GM18909 (cell line): ENCODE data around the gene TMEM184C.

Experiments used
- ATAC-seq: cut with Tn5 transposase; IDR thresholded peaks from one replicate; pipeline ENCODE4 v1.9.1; 2021; ENCODE audit warnings: mild to moderate bottlenecking; ENCODE audit not compliant: unreplicated experiment, poor library complexity

TMEM184C gene

DNA sequence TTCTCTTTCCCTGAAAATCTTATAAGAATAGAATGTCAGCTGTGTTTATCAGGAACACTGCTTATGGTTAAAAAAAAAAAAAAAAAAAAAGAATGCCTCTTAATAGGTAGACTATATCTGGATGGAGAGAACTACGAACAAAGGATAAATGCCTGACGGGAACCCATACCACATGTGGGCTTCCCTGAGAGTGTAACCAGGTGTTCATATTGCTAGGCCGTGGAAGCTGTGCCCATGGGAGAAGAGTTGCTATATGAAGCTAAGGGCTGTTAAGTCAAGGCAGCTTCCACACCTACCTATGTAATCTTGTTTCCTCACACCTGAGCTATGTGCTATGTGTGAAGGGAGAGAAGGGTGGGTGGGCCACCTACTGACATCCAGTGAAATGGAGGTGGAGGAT, 27.3 kb downstream of the TMEM184C start:
- no peak for ATAC-seq

DNA sequence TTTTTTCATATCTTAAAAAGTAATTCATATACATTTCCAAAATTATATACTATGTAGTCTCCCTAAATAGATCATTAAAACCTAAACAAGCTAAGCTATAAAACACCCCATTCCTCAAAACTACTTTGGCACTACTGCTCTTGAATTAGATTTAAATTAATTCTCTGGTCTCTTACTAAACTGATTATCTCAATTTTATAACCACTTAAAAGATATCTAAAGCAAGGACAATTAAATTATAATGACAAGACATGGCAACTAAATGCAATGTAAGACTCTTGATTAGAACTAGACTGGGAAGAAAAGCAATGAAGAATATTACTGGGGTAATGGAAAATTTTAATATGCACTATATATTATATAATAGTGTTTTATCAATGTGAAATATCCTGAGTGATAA, 27.9 kb downstream of the TMEM184C start:
- ATAC-seq: no peak

DNA sequence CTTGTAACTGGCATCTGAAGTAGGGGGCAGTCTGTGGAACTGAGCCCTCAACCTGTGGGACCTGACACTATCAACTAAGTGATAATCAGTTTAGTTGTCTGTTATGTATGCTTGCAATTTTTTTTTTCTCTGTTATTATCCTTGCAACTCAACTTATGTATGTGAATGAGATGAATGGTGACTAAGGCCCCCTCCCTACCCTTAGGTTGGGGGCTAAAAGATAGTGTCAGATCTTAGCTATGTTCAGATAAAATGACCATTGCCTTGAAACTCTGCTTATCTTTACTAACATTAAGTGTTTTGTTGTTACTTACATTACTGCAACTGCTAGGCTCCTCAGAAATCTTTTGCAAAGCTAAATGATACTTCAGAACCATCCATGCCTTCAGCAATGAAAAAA, 31.5 kb downstream of the TMEM184C start:
- no peak for ATAC-seq

DNA sequence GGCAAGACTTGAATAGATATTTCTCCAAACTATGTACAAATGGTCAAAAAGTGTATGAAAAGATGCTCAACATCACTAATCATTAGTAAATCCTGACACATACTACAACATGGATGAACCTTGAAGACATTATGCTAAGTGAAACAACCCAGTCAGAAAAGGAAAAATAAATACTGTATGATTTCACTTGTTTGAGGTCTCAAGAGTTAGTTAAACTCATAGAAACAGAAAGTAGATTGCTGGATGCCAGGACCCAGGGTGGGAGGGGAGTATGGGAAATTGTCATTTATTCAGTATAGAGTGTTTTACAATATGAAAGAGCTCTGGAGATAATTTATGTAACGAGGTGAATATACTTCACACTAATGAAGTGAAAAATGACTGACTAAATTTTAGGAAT, 34.4 kb downstream of the TMEM184C start:
- no peak for ATAC-seq

DNA sequence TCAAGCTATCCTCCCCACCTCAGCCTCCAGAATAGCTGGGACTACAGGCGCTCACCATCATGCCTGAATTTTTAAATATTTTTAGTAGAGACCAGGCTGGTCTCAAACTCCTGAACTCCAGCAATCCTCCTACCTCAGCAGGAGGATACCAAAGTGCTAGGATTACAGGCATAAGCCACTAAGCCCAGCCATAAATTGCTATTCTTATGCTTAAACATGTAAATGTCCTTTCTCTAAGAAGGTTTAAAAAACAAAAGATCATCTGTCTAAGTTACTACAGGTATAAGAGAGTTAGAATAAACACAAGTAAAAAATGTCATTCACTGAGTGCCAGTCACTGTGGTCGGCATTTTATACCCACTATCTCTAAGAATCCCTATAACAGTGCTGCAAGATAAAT, 38.4 kb downstream of the TMEM184C start:
- no peak for ATAC-seq

DNA sequence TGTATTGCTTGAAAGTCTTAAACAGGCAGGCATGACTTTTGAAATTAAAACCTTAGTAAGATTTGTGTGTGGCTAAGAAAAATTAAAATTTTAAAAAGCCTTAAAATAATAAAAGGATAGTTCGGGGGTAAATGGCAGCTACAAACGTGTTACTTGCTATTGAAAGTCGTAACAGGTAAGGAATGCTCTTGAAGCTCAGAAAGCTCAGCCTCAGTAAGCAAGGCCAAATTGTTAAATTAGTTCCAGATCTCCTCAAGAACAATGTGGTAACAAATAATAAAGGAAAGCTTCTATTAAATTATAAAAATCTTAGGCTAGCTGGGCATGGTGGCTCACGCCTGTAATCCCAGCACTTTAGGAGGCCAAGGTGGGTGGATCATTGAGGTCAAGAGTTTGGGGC, 41.3 kb downstream of the TMEM184C start:
- ATAC-seq: no peak

DNA sequence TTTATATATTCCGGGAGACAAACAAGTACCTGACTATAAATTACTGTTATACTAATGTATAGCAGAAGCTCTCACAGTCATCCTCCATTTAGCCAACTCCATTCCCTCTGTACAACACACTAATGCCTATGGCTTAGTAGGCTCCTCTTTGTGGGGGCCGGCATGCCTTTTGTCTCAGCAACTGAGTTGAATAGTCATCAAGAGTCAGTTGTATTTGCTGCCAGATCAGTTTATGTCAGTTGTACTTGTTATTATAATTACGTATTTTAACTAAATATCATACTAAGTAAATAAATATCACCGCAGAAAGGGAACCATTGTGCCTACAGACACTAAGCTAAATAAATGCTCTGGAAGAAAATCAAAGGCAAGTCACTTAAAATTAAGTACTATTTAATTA, 56.9 kb downstream of the TMEM184C start:
- no peak for ATAC-seq

DNA sequence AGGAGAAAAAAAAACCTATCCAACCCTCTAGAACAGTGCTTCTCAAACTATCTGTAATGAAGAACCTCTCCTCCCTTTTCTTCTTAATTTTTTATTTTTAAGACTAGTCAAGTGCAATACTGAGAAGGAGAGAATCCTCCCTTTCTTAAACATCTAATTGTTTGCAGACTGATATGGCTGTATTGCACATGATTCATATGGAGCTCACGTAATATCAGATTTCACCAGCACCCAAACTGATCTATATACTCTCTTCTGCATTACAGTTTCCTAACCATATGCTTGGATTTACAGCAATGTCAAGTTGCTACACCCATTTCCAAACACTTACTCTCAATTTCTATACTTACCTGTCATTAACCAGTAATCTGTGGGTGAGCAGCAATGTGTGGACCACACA, 57.3 kb downstream of the TMEM184C start:
- no peak for ATAC-seq

DNA sequence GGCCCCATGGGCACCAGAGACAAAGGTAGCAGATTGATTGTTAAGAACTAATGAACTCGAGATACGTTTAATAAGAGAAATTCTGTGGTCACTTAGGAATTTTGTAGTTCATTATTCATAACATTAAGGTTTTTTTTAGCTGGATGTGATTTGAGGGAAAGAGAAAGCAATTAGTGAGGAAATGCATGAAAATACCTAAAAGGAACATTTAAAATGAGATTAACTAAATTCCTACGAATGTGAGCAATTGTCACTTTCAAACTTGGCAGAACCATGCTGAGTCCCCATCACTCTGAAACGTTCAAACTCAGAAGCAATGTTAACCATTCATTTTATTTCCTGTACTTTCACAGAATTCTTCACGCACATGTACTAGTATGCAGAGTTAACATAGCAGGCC, 60.9 kb downstream of the TMEM184C start:
- no peak for ATAC-seq

DNA sequence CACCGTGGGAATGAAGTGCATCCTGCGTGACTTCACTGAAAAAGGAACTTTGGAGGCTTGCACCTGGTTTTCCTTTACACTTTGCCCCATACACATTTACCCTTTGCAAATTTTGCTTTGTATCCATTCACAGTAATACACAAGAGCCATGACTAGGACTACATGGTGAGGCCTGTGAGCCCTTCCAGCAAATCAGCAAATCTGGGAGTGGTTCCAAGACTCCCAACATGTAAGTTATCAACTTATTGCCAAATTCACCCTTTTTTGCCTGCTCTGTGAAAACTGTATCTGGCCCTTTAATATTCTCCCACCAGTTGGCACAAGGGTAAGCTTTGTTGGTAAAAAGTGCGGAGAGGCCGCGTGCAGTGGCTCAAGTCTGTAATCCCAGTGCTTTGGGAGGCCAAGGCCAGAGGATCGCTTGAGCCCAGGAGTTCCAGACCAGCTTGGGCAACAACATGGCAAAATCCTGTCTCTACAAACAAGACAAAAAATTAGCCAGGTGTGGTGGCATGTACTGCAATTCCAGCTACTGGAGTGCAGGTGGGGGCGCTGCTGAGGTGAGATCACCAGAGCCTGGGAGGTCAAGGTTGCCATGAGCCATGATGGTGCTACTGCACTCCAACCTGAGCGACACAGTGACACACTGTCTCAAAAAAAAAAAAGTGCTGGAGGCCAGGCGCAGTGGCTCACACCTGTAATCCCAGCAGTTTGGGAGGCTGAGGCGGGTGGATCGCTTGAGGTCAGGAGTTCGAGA, 61.8 kb downstream of the TMEM184C start:
- ATAC-seq: no peak

DNA sequence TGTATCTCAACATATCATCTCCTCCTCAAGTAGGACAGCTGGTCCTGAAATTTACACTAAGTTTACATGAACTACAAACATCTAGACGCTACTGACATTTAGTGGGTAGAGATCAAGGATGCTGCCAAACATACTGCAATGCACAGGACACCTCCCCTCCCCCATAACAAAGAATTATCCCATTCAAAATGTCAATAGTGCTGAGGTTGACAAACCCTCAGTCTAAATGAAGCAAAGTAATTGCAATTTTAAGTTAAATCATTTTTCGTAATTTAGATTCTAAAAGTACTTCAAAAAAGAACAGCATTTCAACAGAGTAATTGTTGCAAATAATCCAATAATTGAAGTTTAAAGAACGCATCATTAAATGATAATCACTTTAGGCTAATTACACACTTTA, 65.6 kb downstream of the TMEM184C start:
- no peak for ATAC-seq

DNA sequence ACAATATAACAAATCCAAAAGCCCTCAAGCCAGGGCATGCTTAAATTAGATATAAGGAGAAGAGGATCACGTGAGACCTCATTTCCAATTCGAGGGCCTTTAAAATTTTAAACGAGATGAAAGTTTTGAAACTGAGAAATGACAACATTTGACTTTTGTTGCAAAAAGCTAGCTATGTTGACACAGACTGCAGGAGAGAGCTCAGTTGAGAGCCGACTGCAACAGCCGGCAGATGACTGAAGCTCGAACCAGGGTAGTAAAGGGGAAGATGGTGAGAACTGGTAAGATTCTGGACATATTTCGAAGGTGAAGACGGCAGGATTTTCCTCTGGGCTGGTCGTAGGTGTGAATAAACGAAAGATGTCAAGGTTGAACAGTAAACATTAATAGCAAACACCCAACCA, 66.0 kb downstream of the TMEM184C start:
- ATAC-seq: no peak

DNA sequence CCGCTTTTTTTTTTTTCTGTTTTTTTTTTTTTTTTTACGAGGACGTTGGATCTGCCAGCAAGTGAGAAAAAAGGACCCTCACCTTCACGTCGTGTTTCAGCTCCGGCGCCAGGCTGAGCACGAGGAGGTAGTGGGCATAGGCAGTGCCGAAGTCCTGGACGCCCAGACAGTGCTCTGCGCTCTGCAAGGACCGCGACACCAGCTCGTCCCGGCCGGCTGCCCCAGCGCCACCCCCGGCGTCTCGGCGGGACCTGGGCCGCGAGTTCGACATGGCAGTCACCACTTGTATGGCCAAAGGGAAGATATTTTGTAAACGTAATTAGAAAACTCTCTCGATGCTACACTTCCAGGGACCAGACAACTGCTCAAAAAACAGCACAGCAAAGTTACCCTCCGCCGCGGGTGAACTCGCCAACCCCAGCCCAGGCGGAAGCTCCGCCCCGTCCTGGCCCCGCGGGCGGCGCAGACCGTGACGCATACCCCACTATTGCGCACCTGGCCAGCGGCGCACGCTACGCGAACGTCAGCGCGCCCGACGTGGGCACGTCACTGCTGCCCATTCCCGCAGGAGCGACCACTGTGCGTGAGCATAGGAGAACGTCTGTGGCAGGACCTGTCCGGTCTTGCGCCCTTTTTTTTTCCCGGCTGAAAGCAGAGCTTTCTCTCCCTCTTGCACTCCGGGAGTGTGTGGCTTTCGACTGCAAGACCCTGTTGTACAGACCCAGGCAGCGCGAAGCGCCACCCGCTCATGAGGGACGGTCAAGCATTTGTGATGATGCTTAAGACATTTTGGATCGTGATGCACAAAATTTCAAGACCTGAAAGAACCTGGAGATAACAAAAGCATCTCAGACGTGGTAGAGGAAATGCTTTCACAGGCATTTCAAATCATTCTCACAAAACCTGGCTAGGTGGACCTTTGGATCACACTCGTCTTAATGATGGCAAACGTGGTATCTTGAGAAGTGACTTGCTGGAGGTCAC, 66.8 kb downstream of the TMEM184C start, which contains the start of gene PRMT9:
Gene PRMT9 (minus strand): TSS at position 447 of the 984 bp plus-strand sequence. CDS start 176 bp downstream, at position 271.
- peak; percentile 100 for ATAC-seq

DNA sequence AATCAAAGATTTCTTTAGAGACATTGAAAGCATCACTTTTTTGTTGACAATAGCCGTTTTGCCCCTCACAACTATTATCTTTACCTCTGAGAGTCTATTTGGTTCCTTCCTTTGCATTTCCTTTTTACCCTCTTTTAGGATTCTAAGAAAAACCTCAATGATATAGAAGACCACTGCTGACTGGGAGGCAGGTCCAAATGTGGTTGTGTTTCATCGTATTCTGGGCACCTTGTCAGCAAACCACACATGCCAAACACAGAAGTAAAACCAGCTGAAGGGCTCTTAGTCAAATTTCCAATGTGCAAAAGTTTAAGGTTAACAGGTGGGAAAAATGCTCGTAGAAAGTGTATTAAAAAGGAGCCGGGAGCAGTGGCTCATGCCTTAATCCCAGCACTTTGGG, 71.9 kb downstream of the TMEM184C start:
- ATAC-seq: no peak

DNA sequence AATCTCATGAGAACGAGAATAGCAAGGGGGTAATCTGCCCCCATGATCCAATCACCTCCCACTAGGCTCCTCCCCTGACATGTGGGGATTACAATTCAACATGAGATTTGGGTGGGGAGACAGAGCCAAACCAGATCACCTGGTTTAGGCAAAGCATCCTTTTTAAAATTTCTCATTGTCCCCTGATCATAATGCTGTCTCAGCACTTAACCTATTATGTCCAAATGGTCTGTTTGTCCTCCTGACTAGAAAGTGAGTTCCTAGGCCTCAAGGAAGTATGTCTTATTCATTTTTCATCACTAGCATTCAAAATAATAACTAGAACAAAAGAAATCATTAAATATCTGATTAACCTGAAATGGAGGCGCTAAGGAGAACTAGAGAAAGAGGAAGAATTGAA, 74.6 kb downstream of the TMEM184C start:
- no peak for ATAC-seq

DNA sequence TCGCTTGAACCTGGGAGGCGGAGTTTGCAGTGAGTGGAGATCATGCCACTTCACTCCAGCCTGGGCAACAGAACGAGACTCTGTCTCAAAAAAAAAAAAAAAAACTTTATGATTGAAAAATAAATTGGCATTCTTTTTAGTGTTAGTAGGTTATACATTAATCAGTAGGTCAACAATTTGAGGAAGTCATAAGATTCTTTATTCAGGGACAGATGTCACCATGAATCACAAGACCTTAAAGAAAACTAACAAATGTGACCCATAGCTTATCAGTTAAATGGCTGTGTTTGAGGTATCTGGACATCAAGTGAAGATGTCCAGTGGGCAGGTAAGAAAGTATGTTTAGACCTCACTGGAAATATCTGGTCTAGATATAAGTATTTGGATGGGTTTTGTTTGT, 76.0 kb downstream of the TMEM184C start:
- ATAC-seq: no peak

DNA sequence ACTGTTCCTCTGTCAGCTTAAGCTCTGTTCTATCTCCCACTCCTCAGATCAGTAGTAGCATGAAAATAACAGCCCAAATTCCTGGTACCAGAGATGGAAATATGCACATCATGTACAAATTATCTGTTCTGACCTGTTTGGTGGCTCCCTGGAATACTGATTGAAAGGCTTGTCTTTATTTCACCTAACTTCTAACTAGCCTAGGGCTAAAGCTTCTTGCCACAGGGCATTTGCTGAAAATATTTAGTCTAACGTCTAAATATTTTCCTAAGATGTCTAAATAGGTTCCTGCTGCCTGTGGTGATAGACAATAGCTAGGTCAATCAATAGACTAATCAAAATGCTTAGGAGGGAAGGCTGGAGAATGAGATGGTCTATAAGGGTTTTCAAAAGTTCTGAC, 79.7 kb downstream of the TMEM184C start:
- ATAC-seq: no peak

DNA sequence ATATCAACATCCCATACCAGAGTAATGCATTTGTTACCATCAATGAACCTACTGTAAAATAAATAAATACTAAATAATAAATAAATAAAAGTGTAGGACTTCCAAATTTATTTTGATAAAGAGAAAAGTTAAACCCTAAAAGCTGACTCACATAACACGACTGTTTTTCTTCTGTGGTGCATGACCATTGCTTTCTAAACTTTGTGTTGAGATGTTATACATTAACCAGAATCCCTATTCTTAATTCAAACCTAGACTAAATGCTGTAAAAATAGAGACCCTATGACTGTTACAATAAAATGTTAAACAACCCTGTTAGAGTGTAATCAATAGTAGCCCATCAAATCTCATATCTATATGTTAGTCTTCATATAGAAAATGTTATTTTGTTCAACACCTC, 87.6 kb downstream of the TMEM184C start:
- ATAC-seq: no peak

DNA sequence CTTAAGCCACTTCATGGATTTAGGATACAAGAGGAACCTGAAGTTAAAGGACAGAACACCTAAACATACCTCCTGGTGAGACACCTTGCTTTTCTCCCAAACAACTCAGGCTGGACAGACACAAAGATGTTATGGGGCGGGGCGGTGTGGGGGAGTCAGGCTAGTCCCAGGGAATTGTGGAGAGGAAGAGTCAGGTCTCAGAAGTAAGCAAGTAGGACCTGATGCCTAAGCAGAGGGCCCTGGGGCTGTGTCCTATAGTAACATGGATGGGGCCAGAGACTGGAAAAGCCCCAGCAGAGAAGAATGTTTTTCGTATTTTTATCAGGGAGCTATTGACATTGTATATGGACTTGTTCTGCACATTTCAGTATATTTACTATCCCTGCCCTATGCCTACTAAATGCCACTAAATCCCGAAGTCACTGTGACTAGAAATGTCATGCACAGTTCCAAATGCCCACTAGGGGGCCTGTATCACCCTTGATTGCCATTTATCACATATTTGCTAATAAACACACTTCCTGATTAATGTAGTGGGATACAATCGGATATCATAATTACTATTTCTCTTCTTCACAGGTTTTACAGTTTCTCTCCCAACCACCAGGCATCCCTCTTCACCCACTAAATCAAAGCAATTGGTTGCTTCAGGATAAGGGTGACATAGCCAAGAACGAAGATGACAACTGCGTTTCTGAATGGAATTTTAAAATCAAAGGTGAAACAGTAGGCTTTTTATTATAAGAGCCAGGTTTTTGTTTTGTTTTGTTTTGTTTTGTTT, 90.9 kb downstream of the TMEM184C start:
- ATAC-seq: peak; percentile 80

DNA sequence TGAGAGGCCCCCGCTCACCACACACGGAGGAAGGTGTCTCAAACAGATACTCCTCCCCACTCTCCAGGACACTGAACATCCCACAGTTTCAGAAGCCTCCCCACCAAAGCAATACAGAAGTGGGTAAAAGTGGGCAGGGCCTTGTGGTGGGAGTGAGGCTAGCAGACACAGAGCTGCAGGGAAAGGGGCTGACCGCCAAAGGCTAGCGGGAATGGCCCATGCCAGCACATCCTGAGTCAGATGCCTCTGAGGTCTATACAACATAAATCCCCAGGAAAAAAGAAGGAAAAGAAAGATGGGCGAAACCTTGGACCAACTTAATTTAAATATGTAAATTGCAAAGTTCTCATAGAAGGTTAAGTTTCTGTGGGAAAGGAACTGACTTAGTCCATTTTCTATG, 92.8 kb downstream of the TMEM184C start:
- no peak for ATAC-seq
